Stimulated activated CD8-positive, alpha-beta memory T cell treated with anti-CD3 and anti-CD28 coated beads, Interleukin-12 subunit alpha, Interleukin-12 subunit beta, amount 100 ng/mL, for 24 hours (primary cell): Measurements from ENCODE around the gene STAG1.
"Not testable (repeated sequence)": the region's sequence is repeated elsewhere in the genome, so short reads cannot be mapped to it uniquely, and the experiment has no call there.

ENCODE experiments used
- DNase-seq: peaks from one replicate; pipeline ENCODE4 v3.0.0-alpha.2; 2020; ENCODE audit errors: extremely low read depth

The STAG1 gene

DNA sequence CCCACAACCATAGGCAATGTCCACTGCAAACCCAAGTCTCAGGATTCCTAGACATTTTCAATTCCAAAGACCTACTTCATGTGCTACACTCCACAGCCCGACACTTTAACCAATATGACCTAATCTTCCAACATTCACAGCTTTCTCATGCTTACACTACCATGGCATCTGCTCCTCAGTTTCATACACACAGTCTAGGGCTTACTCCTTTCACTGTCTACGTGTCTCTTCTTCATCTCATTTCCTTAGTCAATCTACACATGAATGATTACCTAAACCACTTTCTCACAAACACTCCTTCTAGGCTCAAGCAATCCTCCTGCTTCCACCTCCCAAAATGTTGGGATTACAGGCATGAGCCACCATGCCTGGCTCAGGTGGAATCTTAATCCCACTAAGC is 106.3 kb downstream of the STAG1 start:
- DNase-seq: no peak

DNA sequence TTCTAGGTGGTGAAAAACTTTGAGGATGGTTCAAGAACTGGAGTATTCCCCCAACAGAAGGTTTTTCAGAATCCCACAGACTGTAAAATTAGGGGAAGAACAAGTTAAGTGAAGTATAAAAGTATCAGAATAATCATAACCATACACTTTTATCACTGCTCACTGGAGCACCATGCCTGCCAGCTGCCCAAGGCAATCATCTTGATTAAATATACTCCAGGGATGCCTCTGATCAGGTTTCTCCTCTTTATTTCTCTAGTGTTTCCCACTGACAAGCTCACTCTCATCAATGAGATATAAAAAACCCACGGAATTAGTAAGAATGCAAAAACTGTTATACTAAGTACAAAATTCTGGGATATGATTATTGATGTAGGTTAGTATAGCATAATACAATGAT is 108.0 kb downstream of the STAG1 start:
- DNase-seq: no peak

DNA sequence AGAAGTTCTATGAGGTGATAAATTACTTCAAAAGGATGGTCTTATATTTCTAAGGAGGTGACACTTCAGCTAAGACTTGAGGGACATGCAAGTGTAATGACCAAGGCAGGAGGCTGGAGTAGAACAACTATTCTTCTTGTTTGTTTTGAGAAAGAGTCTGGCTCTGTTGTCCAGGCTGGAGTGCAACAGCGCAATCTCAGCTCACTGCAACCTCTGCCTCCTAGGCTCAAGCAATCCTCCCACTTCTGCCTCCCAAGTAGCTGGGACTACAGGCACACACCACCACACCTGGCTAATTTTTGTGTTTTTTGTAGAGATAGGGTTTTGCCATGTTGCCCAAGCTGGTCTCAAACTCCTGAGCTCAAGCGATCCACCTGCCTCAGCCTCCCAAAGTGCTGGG is 108.8 kb downstream of the STAG1 start:
- not testable (repeated sequence) for DNase-seq

DNA sequence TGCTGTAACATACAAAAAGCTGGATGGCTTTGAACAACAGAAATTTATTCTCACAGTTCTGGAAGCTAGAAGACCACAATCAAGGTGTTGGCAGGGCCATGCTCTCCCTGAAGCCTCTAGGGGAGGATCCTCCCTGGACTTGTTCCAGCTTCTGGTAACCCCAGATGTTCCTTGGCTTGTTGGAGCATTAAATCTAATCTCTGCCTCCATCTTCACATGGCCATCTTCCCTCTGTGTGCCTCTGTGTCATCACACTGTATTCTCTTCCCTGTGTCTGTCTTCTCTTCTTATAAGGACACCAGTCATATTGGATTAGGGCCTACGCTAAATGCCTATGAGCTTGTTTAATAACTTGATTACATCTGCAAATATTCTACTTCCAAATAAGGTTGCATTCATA is 109.5 kb downstream of the STAG1 start:
- DNase-seq: no peak

DNA sequence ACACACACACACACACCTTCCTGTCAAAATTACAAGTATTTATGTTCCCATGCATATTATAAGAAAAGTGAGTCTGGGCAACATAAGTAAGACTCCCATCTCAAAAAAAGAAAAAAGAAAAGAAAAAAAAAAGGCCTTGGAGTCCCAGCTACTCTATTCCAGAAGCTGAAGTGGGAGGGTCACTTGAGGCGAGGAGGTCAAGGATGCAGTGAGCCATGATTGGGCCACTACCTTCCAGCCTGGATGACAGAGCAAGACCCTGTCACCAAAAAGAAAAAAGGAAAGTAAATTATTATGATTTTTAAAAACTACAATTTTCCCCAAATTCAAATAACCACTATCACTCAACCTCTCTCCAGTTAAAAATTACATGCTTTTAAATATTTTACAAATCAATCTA is 113.1 kb downstream of the STAG1 start:
- DNase-seq: no peak

DNA sequence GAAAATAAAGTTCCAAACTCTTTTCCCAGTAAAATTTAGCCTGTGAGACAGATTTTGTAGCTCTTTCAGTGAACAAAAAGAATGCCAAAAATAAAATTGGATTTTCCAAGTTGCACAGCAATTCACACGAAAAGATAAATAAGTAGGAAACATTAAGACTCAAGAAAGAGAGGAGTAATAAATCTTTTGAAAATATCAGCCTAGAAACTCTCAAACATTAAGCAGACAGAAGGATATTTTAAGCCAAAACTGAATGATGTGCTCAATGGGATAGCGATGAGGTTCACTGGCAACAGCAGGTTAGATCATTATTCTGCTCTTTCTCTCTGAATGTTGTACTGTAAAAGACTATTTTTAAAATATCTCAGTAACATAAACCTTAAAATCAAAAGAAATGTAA is 115.0 kb downstream of the STAG1 start:
- DNase-seq: no peak

DNA sequence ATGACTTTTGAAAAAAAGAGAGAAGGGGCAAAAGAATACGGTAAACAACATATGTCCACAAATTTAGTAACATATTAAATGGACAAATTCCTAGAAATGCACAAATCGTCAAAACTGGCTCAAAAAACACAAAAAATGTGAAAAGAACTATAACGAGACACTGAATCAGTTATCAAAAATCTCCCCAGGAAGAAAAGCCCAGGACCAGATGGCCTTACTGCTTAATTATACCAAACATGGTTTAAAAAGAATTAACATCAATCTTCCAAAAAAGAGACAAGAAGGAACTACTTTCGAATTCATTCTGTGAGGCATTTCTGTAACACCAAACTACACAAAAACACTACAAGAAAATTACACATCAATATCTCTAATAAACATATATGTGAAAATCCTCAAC is 117.4 kb downstream of the STAG1 start:
- no peak for DNase-seq

DNA sequence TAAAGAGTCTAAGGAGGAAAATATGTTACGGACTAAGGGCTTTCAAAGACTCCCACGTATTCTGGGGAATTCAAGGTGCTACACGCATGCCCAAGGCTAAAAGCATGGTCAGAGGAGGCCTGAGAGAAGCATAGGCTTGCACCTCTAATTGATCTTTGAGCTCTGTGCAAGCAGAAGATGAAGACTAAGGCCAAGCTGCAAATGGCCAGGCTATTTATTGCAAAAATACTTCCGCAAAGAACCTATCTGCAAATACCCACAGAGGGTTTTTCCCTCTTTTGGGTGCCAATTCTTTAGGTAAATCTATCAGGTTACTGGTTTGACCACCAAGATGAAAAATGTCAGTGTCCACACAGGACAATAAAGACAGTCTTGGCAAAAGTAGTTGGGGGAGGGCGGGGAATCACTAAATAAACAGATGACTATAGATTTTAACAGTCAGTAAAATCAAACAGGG is 119.5 kb downstream of the STAG1 start:
- no peak for DNase-seq

DNA sequence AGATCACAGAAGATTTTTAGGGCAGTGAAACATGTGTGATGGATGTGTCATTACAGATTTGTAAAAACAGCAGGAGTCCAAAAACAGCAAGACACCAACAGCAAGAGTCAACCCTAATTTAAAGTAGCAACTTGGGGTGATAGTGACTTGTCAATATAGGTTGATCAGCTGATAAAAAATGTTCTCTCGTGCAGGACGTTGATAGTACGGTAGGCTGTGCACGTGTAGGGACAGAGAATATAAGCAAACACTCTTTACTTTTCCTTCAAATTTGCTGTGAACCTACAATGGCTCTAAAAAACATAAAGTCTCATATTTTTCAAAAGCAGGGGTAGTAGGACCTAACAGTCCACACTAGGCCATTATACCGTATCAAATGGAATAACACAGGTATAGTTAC is 120.8 kb downstream of the STAG1 start:
- no peak for DNase-seq

DNA sequence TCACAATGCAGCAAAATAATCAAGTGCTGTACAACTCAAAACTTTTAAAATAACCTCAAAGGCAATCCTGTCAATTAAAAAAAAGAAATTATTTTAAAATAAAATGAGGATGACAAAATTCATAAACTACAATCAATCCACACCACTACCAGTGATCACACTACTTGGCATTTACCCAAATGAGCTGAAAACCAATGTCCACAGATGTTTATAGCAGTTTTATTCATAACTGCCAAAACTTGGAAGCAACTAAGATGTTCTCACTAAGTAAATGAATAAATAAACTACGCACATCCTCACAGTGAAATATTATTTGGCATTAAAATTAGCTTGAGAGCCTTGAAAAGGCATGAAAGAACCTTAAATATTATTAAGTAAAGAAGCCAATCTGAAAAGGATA is 121.3 kb downstream of the STAG1 start:
- no peak for DNase-seq

DNA sequence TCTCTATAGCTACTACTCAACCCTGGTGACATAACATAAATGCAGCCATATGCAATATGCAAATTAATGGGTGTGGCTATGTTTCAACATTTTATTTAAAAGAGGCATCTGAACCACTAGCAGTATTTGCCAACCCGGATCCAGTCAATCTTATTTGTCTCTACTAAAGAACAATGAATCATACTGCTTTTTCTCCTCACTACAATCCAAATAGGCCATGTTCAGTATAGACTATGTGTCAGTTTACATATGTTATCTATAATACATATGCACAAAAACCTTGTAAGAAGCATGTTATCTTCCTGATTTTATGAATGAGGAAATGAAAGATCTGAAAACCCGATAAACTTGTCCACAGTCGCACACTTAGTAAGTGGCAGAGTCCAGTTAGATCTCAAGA is 125.7 kb downstream of the STAG1 start:
- DNase-seq: no peak

DNA sequence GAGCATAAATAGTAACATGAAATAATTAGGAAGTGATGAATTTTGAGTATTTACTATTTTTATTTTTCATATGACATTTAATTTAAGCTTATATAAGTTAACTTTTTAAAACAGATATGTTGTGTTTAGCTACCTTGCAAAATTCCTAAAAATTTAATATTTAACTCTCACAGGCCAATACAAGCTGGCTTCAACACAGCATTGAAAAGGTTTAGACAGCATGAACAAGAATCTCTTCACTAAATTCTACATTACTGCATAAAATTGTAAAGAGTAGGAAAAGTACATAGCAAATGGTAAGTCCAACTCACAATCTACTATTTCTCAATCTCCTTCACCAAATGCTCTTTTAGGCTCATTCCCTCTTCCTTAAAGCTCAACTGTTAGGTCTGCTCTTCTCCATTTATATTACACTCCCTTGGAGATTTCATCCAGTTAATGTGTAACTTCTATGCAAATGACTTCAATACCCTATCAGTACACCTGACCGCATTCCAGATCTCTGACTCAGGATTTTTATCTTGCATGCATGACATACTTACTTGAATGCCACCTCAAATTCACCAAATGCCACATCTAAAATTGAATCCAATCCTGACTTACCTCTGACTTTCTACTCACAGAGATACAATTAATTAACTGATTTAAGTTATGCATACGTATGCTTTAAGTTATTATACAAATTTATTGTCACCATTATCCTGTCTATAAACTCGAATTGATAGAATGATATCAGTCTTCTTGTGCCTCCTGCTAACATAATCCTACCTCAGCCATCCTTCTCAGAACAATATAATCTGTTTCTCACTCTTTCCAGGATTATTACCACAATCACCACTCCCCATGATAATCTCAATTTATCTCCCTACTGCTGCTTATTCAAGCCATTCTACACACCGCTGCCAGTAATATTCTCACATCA is 127.0 kb downstream of the STAG1 start:
- no peak for DNase-seq

DNA sequence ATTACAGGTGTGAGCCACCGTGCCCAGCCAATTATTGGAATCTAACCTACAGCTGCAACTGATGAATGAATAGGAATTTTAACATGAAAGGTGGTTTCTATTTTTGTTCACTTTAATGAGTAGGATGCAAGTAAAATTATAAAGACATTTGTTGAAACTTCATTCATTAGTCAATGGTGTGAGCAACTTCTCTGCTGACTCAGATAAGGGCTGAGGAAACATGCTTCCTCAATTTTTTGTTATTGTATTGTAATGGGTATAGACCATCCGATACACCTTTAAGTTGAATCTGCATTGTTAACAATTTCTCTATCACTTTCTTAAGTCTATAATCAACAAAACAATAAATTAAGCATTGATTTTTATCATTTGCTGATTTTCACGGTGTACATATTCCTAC is 127.8 kb downstream of the STAG1 start:
- DNase-seq: no peak

DNA sequence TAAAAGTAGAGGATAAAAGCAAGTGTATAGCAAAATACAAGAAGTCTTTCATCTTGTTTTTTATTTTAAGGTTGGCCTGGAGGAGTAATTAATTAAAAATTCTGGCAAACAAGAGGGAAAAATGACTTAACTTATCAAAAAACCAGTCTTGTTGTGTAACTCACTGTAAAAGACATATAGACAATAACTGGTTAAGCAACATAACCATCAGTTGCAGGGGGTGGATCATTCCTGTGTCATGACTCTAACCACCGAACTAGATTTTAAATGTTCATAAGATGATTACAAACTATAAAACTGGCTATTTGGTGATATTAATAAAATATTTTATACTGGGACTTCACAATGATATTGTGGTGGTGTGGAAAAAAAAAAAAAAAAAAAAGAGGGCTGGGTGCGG is 130.6 kb downstream of the STAG1 start:
- no peak for DNase-seq

DNA sequence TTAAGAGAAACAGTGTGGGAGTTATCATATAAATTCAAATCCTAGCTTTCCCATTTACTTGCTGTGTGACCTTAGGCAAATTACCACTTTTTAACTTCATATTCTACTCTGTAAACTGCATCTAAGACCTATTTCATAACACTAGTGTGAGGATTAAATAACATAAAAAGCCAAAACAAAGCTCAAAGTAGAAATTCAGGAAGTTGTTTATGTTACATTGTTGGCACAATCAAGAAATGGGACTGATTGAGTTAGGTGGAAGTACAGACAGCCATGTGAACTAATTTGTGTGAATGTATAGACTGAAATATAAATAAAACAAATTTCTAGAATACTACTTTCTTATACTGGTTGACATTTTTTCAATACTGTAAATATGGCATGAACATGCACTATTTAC is 131.7 kb downstream of the STAG1 start:
- DNase-seq: no peak

DNA sequence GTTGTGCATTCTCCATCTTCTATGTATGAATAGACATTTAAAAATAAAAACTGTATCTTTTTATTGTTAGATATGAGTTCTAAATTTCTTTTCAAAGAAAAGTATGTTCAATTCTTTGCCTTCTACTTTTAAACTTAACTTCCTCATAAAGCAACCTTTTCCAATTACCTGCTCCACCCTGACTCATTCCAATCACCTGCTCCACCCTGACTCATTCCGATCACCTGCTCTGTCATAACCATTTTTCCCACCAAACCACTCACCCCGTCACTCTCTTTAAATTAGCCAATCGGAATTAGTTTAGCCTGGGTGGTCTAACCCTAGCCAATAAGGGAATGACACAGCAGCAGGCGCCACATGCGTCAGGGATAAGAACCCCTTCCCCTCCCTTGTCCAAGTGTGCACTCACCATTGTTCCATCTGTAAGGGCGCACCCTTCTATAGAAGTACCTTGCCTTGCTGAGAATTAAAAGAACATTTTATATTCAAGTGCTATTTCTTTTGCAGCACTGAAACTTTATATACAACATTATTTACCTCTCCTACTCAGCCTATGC is 134.1 kb downstream of the STAG1 start:
- not testable (repeated sequence) for DNase-seq

DNA sequence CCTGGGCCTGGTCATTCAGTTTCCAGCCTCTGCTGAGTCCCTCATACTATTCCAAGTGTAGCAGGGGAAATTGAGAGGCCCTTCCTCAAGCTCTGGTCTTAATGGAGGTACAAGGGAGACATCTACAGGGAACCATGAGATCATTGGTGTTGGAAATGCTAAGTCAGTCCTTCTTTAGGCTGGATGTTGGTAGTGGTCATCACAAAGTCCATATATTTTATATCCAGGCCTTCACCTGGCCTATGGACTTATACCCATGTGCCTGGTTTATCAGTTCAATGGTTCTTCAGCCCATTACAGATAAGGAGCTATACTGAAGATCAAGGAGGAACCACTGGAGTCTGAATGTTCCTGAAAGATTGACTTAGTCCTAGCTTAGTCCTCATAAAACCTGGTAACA is 135.0 kb downstream of the STAG1 start:
- no peak for DNase-seq

DNA sequence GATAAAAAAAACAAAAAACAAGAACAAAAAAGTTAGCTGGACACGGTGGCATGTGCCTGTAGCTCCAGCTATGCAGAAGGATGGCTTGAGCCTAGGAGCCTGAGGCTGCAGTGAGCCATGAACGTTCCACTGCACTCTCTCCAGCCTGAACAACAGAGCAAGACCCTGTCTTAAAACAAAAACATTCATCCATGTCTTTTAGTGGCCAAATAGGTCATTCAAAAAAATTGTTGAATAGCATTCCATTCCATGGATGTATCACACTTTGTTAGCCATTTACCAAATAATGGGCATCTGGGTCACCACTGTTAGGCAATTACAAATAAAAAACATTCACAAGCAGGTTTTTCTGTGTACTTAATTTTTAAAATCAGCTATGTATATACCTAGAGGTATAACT is 139.7 kb downstream of the STAG1 start:
- DNase-seq: no peak

DNA sequence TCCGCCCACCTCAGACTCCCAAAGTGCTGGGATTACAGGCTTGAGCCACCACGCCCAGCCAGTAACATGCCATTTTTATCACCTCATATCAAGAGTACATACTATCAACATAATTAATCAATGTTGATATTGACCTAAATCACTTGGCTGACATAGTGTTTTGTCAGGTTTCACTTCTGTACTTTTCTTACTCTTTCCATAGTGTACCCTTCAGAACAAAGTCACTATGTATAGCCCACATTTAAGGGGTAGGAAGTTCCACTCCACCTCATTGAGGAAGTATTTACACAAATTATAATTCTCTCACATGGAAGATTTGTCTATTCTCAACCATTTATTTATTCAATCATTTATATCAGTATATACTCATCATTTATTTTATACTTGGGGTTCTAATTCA is 145.2 kb downstream of the STAG1 start:
- DNase-seq: no peak

DNA sequence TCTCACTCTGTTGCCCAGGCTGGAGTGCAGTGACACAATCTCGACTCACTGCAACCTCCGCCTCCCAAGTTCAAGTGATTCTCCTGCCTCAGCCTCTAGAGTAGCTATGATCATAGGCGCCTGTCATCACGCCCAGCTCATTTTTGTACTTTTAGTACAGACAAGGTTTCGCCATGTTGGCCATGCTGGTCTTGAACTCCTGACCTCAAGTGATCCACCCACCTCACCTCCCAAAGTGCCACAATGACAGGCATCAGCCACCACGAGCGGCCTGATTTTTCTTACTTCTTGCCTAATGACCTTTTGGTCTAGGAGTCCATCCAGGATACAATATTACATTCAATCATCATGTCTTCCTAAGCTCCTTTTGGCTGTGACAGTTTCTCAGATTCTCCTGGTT is 146.0 kb downstream of the STAG1 start:
- not testable (repeated sequence) for DNase-seq

DNA sequence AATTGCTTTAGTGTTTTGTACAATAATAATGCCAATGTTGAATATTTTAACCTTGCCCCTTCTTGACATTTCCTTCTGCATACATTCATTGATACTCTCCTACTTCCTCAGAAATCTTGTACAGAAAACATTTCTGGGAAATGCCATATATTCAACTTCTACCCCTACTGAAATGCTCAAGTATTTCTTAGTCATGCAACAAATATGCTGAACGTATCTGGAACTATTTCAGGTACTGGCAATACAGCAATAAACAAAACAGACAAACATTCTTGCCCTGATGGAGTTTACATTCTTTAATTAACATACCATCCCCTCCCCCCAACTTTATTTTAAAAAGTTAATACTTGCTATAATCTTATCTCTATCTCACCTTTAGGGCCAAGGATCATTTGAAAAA is 147.2 kb downstream of the STAG1 start:
- DNase-seq: no peak

DNA sequence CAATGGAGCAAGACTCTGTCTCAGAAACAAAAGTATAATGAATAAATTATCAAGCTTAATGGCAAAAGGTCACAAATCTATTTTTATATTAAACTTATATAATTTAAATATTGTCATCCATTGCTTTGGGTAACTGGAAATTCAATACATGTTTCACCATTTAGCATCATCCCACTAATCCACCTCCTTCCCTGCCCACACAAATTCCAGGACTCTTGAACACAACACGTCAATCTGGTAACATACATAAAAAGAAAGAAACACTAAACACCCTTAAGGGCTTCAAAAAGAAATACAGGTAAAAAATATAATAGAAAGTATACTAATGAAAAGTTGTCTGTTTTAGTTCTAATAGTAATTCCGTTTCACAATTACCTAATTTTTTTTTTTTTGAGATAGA is 149.4 kb downstream of the STAG1 start:
- DNase-seq: no peak

DNA sequence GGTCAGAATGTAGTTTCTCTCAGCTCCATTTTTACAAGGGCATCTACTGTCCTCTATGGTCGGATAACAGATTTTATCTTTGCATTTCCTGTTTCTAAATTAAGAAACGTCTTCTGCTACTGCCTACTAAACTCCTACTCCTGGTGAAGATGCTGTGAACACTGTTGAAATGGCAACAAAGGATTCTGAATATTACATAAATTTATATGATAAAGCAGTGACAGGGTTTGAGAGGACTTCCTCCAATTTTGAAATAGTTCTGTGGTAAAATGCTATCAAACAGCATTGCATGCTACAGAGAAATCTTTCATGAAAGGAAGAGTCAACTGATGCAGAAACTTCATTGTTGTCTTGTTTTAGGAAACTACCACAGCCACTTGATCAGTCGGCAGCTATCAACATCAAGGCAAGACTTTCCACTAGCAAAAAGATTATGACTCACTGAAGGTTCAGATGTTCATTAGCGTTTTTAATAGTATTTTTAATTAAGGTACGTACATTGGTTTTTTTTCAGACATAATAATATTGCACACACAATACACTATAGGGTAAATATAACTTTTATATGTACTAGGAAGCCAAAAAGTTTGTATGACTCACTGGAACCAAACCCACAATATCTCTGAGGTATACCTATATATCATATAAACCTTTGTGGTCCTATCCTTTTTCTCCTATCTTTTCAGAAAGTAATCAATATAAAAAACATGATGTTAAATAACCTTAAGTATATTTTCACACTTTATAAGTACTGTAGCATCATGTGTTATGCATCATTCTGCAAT is 156.1 kb downstream of the STAG1 start:
- DNase-seq: no peak
